ENCODE measurements around the gene ACR.
"Not testable (repeated sequence)": the region's sequence is repeated elsewhere in the genome, so short reads cannot be mapped to it uniquely, and the experiment has no call there.

DNA sequence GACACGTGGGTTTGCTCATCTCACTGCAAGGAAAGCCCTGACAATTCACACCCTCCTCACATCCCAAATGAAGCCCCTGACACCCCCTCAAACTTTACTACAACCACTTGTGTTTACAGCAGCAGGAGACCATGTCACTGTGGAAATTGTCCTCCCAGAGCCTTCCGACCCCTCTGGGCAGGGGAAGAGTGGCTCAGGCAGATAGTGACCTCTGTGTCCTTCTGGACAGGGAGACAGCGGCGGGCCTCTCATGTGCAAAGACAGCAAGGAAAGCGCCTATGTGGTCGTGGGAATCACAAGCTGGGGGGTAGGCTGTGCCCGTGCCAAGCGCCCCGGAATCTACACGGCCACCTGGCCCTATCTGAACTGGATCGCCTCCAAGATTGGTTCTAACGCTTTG lies 6.4 kb downstream of the ACR start:
- not testable (repeated sequence) for TF ChIP-seq YY1 (IDR thresholded peaks at IDR 0.05; ENCODE audit: insufficient read depth, insufficient read length); ZNF274 (IDR thresholded peaks at IDR 0.05; ENCODE audit: low read depth, low read length); SUZ12 (IDR thresholded peaks at IDR 0.05; ENCODE audit: extremely low read depth, insufficient read depth, insufficient read length)

All from NT2/D1 (cell line).